OCI-LY7 (cell line): ENCODE results near the gene OTUD3.

Experiments used
- CTCF ChIP-seq: fragments of 200-600 bp; sonication (generic); conservative IDR thresholded peaks from 2 replicates; pipeline ENCODE4 v1.5.1; 2014; ENCODE audit warnings: mild to moderate bottlenecking, antibody characterized with exemption, low read length, moderate library complexity, mixed read lengths
- EZH2phosphoT487 ChIP-seq: fragments of 200-600 bp; sonication (generic); IDR thresholded peaks from 2 replicates; pipeline ENCODE4 v1.6.1; 2018; ENCODE audit warnings: low read depth, borderline replicate concordance, mild to moderate bottlenecking, mixed run types, antibody characterized with exemption, low read length, moderate library complexity, mixed read lengths

GRCh38 chr1:19854866-19855265 lies 27.3 kb upstream of the OTUD3 start:
- TF ChIP-seq CTCF (no peak), EZH2phosphoT487 (no peak)
